Retinal pigment epithelial cell (primary cell): ENCODE results near the gene RIMKLB.
"Not testable (repeated sequence)": the region's sequence is repeated elsewhere in the genome, so short reads cannot be mapped to it uniquely, and the experiment has no call there.

Source experiments
- DNase-seq: peaks from one replicate; pipeline ENCODE4 v3.0.0-alpha.2; 2010; ENCODE audit warnings: low read depth
- H3K4me3 ChIP-seq: 2 replicates; pipeline ENCODE4 v1.5.1; 2011; ENCODE audit warnings: mild to moderate bottlenecking, low read length, control low read depth, moderate library complexity
- CTCF ChIP-seq: conservative IDR thresholded peaks from 2 replicates; pipeline ENCODE4 v1.5.1; 2011; ENCODE audit warnings: low read depth, low read length, control low read depth, inconsistent platforms

Gene RIMKLB

DNA sequence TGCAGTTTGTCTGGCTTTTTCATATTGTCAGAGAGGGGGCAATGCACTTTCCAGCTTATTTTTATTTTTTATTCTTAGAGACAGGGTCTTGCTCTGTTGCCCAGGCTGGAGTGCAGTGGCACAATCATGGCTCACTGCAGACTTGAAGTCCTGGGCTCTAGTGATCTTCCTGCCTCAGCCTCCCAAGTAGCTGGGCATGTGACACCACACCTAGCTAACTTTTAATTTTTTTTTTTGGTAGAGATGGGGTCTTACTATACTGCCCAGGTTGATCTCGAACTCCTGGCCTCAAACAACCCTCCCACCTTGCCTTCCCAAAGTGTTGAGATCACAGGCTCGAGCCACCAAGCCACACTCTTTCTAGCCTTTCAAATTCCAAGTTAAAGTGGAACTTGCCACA is 120.7 kb downstream of the RIMKLB start:
- DNase-seq: no peak
- H3K4me3 ChIP-seq: no peak overlapping the region
- no peak for TF ChIP-seq CTCF

GRCh38 chr12:8819666-8819980 is 121.8 kb downstream of the RIMKLB start:
- H3K4me3 ChIP-seq: no peak overlapping the region
- DNase-seq: no peak
- no peak for TF ChIP-seq CTCF

DNA sequence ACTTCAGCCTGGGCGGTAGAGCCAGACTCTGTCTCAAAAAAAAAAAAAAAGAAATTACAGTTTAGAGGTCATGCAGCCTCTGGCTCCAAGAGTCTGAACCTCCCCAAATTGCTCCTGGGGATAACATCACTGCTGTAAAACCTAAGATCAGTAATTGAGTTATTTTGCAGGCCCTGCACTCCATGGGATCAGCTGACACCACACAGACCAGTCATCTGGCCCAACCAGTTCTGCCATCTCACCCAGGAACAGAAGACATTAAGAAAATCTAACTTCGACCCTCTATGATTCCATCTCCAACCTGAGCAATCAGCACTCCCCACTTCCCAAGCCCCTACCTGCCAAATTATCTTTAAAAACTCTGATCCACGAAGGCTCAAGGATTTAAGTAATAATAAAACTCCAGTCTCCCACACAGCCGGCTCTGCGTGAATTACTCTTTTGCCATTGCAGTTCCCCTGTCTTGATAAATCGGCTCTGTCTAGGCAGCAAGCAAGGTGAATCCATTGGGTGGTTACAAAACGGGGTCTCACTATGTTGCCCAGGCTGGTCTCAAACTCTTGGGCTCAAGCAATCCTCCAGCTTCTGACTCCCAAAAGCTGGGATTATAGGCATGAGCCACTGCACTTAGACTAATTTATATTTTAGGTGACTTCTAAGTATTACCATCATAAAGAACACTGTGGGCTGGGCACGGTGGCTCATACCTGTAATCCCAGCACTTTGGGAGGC is 123.1 kb downstream of the RIMKLB start:
- H3K4me3 ChIP-seq, DNase-seq: not testable (repeated sequence)

DNA sequence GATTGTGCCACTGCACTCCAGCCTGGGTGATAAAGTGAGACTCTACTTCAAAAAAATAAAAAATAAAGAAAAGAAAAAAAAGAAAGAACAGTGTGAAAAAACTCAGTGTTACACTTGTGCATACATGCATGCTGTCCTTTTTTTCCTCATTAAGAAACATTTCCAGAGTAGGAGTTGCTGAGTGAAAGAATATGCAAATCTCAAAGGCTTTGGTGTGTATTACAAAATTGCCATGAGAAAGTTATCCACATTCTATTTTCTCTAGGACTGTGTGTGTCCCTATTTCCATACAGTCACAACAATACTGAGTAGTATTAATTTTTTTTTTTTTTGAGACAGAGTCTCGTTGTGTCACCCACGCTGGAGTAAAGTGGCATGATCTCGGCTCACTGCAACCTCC is 123.8 kb downstream of the RIMKLB start:
- H3K4me3 ChIP-seq: no peak overlapping the region
- DNase-seq: no peak
- no peak for TF ChIP-seq CTCF

GRCh38 chr12:8822298-8822697 is 124.5 kb downstream of the RIMKLB start, which contains the start of gene A2ML1:
TSS of gene A2ML1 (plus strand) at chr12:8822621. CDS start at chr12:8822652, 31 bp downstream.
- DNase-seq: no peak
- no peak for TF ChIP-seq CTCF
- H3K4me3 ChIP-seq: no peak within 1 kb of the TSS

- no peak for DNase-seq
- TF ChIP-seq CTCF: peak; percentile 63
- H3K4me3 ChIP-seq: no peak overlapping the region
These were observed 125.9 kb downstream of the RIMKLB start for GRCh38 chr12:8823565-8824300.

DNA sequence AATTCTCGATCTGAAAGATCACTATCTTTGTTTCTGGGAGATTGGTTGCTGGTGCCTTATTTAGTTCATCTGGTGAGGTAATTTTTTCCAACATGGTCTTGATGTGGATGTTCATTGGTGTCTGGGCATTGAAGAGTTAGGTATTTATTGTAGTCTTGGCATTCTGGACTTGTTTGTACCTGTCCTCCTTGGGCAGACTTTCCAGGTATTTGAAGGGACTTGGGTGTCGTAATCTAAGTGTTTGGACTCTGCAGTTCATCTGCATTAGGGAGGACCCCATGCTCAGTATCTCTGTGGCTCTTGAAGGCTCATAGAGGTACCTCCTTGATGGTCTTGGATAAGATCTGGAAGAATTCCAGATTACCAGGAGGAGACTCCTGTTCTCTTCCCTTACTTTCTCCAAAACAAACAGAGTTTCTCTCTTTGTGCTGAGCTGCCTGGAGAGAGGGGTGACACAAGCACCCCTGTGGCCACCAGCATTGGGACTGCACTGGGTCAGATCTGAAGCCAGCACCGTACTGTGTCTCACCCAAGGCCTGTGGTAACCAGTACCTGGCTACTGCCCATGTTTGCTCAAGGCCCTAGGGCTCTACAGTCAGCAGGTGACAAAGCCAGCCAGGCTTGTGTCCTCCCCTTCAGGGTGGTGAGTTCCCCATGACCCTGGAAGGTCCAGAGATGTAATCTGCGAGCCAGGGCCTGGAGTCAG is 129.9 kb downstream of the RIMKLB start:
- TF ChIP-seq CTCF: no peak

More for the DNA sequence above, 129.9 kb downstream of the RIMKLB start:
- no peak overlapping the region for H3K4me3 ChIP-seq
- DNase-seq: no peak
